Liver (tissue), 9 donors: ENCODE data around the gene NDUFA11. TPM values are rescaled to one million over a fixed set of nuclear protein-coding genes. Genes with fewer than 3 reads are reported as not detected.

Experiments used
- DNase-seq: peaks from one replicate; pipeline ENCODE4 v3.0.0-alpha.2; 2017; ENCODE audit warnings: low spot score
- H3K27ac ChIP-seq, 2 donors: one replicate each; pipeline ENCODE4 v1.7.0; 2013; ENCODE audit warnings: inconsistent platforms in 2 of 2, low read length in 2 of 2, control low read depth in 1 of 2, low read depth in 1 of 2, mild to moderate bottlenecking in 1 of 2
- H3K27me3 ChIP-seq, 4 donors: one replicate each; pipeline versions ENCODE4 v1.6.1 to v1.7.0; 2013; ENCODE audit warnings: low read length in 3 of 4, inconsistent platforms in 1 of 4, mild to moderate bottlenecking in 1 of 4, moderate library complexity in 1 of 4; ENCODE audit not compliant: control insufficient read depth in 4 of 4, insufficient read depth in 4 of 4
- H3K36me3 ChIP-seq, 4 donors: one replicate each; pipeline versions ENCODE4 v1.6.1 to v1.7.0; 2013; ENCODE audit warnings: low read length in 3 of 4, mild to moderate bottlenecking in 3 of 4, low read depth in 1 of 4, moderate library complexity in 1 of 4; ENCODE audit not compliant: control insufficient read depth in 4 of 4, insufficient read depth in 3 of 4
- H3K4me1 ChIP-seq, 4 donors: one replicate each; pipeline versions ENCODE4 v1.6.1 to v1.7.0; 2013; ENCODE audit warnings: low read length in 3 of 4, mild to moderate bottlenecking in 3 of 4, moderate library complexity in 1 of 4; ENCODE audit not compliant: control insufficient read depth in 4 of 4, insufficient read depth in 4 of 4
- H3K4me3 ChIP-seq, 3 donors: one replicate each; pipeline versions ENCODE4 v1.6.1 to v1.7.0; 2013; ENCODE audit warnings: low read length in 3 of 3, control low read depth in 1 of 3, low read depth in 1 of 3, mild to moderate bottlenecking in 1 of 3
- H3K9ac ChIP-seq, 2 donors: one replicate each; pipeline ENCODE4 v1.7.0; 2013; ENCODE audit warnings: low read length in 2 of 2, mild to moderate bottlenecking in 2 of 2, moderate library complexity in 2 of 2, control low read depth in 1 of 2, low read depth in 1 of 2
- H3K9me3 ChIP-seq, 4 donors: one replicate each; pipeline versions ENCODE4 v1.6.1 to v1.7.0; 2013; ENCODE audit warnings: low read length in 3 of 4; ENCODE audit not compliant: control insufficient read depth in 4 of 4
- CTCF ChIP-seq: fragments of 150-350 bp; IDR thresholded peaks from 2 replicates; pipeline ENCODE4 v1.5.1; 2017; ENCODE audit warnings: improper control_type of control experiment, low read depth, low read length; ENCODE audit not compliant: missing input control
- EGR1 ChIP-seq, 2 donors: IDR thresholded peaks; 2 replicates each; pipeline ENCODE4 v1.6.1; 2016 to 2018; ENCODE audit warnings: antibody characterized with exemption in 2 of 2, low read depth in 2 of 2
- FOXA1 ChIP-seq: IDR thresholded peaks from 2 replicates; pipeline ENCODE4 v1.6.1; 2016; ENCODE audit warnings: antibody characterized with exemption
- FOXA2 ChIP-seq: IDR thresholded peaks from 2 replicates; pipeline ENCODE4 v1.6.1; 2016; ENCODE audit warnings: antibody characterized with exemption
- GABPA ChIP-seq, 2 donors: IDR thresholded peaks in 1 of 2; conservative IDR thresholded peaks in 1 of 2; 2 replicates each; pipeline ENCODE4 v1.6.1; 2016; ENCODE audit warnings: antibody characterized with exemption in 2 of 2, mild to moderate bottlenecking in 1 of 2, moderate library complexity in 1 of 2
- HNF4A ChIP-seq, 2 donors: conservative IDR thresholded peaks; 2 replicates each; pipeline ENCODE4 v1.6.1; 2016; ENCODE audit warnings: antibody characterized with exemption in 2 of 2, mild to moderate bottlenecking in 2 of 2
- HNF4G ChIP-seq: IDR thresholded peaks from 2 replicates; pipeline ENCODE4 v1.6.1; 2016; ENCODE audit warnings: antibody characterized with exemption
- JUND ChIP-seq, 2 donors: IDR thresholded peaks; 2 replicates each; pipeline ENCODE4 v1.6.1; 2016; ENCODE audit warnings: antibody characterized with exemption in 2 of 2
- MAX ChIP-seq: IDR thresholded peaks from 2 replicates; pipeline ENCODE4 v1.6.1; 2016; ENCODE audit warnings: antibody characterized with exemption
- REST ChIP-seq: IDR thresholded peaks from 2 replicates; pipeline ENCODE4 v1.6.1; 2016; ENCODE audit warnings: antibody characterized with exemption, mild to moderate bottlenecking
- RXRA ChIP-seq, 2 donors: IDR thresholded peaks; 2 replicates each; pipeline ENCODE4 v1.6.1; 2017 to 2018; ENCODE audit warnings: antibody characterized with exemption in 2 of 2, mild to moderate bottlenecking in 1 of 2
- SP1 ChIP-seq: IDR thresholded peaks from 2 replicates; pipeline ENCODE4 v1.6.1; 2018; ENCODE audit warnings: antibody characterized with exemption, mild to moderate bottlenecking
- YY1 ChIP-seq: IDR thresholded peaks from 2 replicates; pipeline ENCODE4 v1.6.1; 2016; ENCODE audit warnings: antibody characterized with exemption, mild to moderate bottlenecking
- WGBS: extraction: QIAGEN DNeasy Blood & Tissue Kit; methylation state at CpG from one replicate; pipeline ENCODE4 v1.1.7; 2013; 5-methylcytosine and 5-hydroxymethylcytosine counted together
- polyA plus RNA-seq, 2 donors: library from polyadenylated mRNA; stranded (reverse) in 1 of 2; unstranded in 1 of 2; fragments of 200-250 nt in 1 of 2; fragments of >200 nt in 1 of 2; fragmentation: Nextera tagmentation in 1 of 2; extraction: Ambion mirVana in 1 of 2; gene quantifications; one replicate each; pipeline versions ENCODE4 v1.2.1 to v1.2.3, GENCODE V29; 2013 to 2015
- total RNA-seq, 2 donors: library from RNA; depleted of rRNA; stranded (reverse); fragments of >200 nt; gene quantifications; one replicate each; pipeline ENCODE4 v1.2.3, GENCODE V29; 2014
- donor health status: healthy.
- donor health status: healthy.
- donor health status: healthy.
- donor health status: healthy.
- donor health status: healthy.

The NDUFA11 gene
- total and polyA plus RNA-seq, 4 donors = 127 to 394 (median 226) TPM

GRCh38 chr19:5916181-5916708 lies 12.7 kb upstream of the NDUFA11 start:
- no peaks in the 10 kb centered on the region for H3K9me3 ChIP-seq
- no peak overlapping the region for H3K4me3 ChIP-seq
- no peak overlapping the region for H3K9ac ChIP-seq
- peaks cover 9 to 47% (median 15%) of the 10 kb centered on the region in 4 donors for H3K36me3 ChIP-seq
- WGBS = 84% methylated on average over 14 of the region's 14 CpGs
- TF ChIP-seq HNF4G (no peak), REST (no peak), HNF4A (conservative IDR thresholded peaks at IDR 0.05) (no peak), YY1 (no peak), GABPA (IDR thresholded peaks at IDR 0.05 in 1 of 2, conservative IDR thresholded peaks at IDR 0.05 in 1 of 2) (no peak), FOXA2 (no peak)
- DNase-seq = no peak
- no peaks in the 10 kb centered on the region for H3K27me3 ChIP-seq
- H3K4me1 ChIP-seq = peaks cover 5 to 12% (median 6%) of the 10 kb centered on the region in 4 donors
- H3K27ac ChIP-seq = no peak overlapping the region

GRCh38 chr19:5915782-5916165 lies 12.2 kb upstream of the NDUFA11 start:
- Histone ChIP-seq H3K36me3 (peaks cover 8 to 44% (median 15%) of the 10 kb centered on the region in 4 donors), H3K4me1 (peaks cover 5 to 12% (median 6%) of the 10 kb centered on the region in 4 donors), H3K4me3 (no peak overlapping the region), H3K27ac (no peak overlapping the region), H3K9me3 (no peaks in the 10 kb centered on the region), H3K9ac (no peak overlapping the region), H3K27me3 (no peaks in the 10 kb centered on the region)
- 93% methylated on average over 11 of the region's 11 CpGs for WGBS
- TF ChIP-seq REST = no peak
- TF ChIP-seq JUND (IDR thresholded peaks at IDR 0.05) = no peak
- TF ChIP-seq CTCF = no peak
- TF ChIP-seq YY1 = no peak
- no peak for TF ChIP-seq RXRA (IDR thresholded peaks at IDR 0.05)
- TF ChIP-seq FOXA1 = no peak
- TF ChIP-seq GABPA (IDR thresholded peaks at IDR 0.05 in 1 of 2, conservative IDR thresholded peaks at IDR 0.05 in 1 of 2) = no peak
- TF ChIP-seq FOXA2 = no peak
- no peak for TF ChIP-seq MAX
- TF ChIP-seq EGR1 (IDR thresholded peaks at IDR 0.05; ENCODE audit: low read depth in 2 of 2) = no peak
- TF ChIP-seq SP1 = no peak
- no peak for TF ChIP-seq HNF4G
- DNase-seq = no peak
